Caki2 (cell line): ENCODE measurements around the gene FHOD1. TPM values are rescaled to one million over a fixed set of nuclear protein-coding genes. Genes with fewer than 3 reads are reported as not detected.

Source experiments
- DNase-seq: peaks from one replicate; pipeline ENCODE4 v3.0.0-alpha.2; 2015; ENCODE audit warnings: low read depth
- in situ Hi-C: cut with HindIII; loops from 2 replicates; pipeline ENCODE4 v1.10.0; 2016; ENCODE audit warnings: low sequenced_read_pairs, low pct_unique_long_range_greater_than_20kb, mixed read lengths
- total RNA-seq: library from RNA; depleted of rRNA; stranded (reverse); fragments of >200 nt; shearing (Covaris generic); gene quantifications from 2 replicates; pipeline ENCODE4 v1.2.3, GENCODE V29; 2014; ENCODE audit warnings: low replicate concordance; rRNA removed

FHOD1 gene
- 4.1 and 6.2 TPM in 2 replicates for total RNA-seq

DNA sequence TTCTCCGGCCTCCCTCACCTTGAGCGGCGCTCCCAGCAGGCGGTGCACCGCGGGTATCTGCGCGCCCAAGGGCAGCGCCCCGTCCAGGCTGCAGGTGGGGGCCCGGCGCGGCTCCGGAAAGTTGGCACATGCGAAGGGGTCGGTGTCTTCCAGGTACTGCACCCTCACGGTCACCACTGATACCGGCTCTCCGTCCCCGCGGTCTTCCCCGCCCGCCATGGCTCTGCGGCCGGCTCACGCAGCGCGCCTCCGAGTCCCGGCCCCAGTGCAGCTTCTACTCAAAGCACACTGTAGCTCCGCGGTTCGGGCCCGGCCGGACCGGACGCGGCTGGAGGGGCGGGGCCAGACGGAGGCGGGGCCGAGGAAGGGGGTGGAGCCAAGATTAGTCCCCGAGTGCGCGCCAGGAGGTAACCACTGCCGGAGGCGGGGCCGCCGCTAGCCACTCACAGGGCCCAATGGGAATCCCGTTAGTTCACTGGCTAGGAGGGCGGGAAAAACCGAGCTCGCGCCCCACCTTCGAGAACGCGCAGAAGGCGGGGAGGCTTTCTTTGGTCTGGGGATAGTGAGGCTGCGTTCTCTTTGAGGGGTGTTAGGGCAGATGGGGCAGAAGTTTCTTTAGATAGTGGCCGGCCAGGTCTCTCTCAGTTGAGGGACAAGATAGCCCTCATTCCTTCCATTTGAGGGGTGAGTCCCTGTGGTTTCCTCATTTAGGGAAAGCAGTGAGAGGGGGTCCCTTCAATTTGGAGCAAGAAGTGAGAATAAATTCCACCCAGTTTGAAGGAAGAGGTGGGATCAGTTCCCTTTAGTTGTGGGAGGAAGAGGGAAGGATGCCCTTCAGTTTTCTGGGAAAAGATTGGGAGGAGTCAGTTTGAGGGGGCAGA, at the start of gene FHOD1:
FHOD1 (minus strand) TSS at position 290 of the 881 bp plus-strand sequence; CDS start at position 219, 71 bp downstream.
- in situ Hi-C loops, result no loop called here
- peak; percentile 85 for DNase-seq

- peak; percentile 67 for DNase-seq
- in situ Hi-C loops, result no loop called here
Observed at GRCh38 chr16:67296420-67296819, 49.1 kb upstream of the FHOD1 start.

GRCh38 chr16:67294938-67295361, 47.7 kb upstream of the FHOD1 start:
- no peak for DNase-seq
- in situ Hi-C loops, result no loop called here

GRCh38 chr16:67294171-67294757, 47.0 kb upstream of the FHOD1 start:
- in situ Hi-C loops, result no loop called here

DNA sequence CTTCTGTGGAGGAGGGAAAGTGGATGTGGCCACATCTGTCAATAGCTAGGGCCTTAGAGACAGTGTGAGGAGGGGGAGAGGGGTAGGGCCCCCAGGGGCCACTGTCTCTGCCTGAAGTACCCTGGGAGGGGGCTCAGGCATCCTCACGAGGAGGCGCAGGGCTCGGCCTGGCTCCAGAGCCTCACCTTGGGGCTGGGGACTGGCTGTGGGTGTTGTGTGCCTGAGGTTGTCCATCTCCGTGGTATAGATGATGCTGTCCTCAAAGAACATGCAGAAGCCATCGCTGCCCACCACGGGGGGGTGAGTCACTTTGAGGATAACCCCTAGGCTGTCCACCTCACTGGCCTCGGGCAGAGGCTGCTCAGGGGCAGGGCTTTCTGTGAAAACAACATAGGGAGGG, 44.2 kb upstream of the FHOD1 start:
- in situ Hi-C loops, result no loop called here
- DNase-seq, result no peak

More at GRCh38 chr16:67294171-67294757, 47.0 kb upstream of the FHOD1 start:
- DNase-seq, result no peak

- no peak for DNase-seq
- in situ Hi-C loops, result no loop called here
Observed at GRCh38 chr16:67287960-67288359, 40.7 kb upstream of the FHOD1 start.

GRCh38 chr16:67286441-67287235, 39.4 kb upstream of the FHOD1 start:
- in situ Hi-C loops, result no loop called here
- DNase-seq, result no peak

DNA sequence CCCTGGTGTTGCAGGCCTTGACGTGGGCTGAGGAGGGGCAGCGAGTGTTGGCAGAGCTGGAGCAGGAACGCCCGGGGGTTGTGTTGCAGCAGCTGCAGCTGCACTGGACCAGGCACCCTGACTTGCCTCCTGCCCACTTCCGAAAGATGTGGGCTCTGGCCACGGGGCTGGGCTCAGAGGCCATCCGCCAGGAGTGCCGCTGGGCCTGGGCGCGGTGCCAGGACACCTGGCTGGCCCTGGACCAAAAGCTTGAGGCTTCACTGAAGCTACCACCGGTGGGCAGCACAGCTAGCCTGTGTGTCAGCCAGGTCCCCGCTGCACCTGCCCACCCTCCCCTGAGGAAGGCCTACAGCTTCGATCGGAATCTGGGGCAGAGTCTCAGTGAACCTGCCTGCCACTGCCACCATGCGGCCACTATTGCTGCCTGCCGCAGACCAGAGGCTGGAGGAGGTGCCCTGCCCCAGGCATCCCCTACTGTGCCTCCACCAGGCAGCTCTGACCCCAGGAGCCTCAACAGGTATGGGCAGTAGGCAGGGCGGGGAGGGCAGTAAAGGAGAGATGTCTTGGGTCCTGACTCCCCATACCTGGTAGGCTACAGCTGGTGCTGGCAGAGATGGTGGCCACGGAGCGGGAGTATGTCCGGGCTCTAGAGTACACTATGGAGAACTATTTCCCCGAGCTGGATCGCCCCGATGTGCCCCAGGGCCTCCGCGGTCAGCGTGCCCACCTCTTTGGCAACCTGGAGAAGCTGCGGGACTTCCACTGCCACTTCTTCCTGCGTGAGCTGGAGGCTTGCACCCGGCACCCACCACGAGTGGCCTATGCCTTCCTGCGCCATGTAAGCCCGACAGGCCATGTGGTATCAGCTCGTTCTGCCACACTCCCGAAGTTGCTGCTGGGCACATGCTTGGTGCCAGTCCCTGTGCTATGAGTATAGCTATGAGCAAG, 37.7 kb upstream of the FHOD1 start:
- in situ Hi-C loops, result no loop called here
- no peak for DNase-seq

DNA sequence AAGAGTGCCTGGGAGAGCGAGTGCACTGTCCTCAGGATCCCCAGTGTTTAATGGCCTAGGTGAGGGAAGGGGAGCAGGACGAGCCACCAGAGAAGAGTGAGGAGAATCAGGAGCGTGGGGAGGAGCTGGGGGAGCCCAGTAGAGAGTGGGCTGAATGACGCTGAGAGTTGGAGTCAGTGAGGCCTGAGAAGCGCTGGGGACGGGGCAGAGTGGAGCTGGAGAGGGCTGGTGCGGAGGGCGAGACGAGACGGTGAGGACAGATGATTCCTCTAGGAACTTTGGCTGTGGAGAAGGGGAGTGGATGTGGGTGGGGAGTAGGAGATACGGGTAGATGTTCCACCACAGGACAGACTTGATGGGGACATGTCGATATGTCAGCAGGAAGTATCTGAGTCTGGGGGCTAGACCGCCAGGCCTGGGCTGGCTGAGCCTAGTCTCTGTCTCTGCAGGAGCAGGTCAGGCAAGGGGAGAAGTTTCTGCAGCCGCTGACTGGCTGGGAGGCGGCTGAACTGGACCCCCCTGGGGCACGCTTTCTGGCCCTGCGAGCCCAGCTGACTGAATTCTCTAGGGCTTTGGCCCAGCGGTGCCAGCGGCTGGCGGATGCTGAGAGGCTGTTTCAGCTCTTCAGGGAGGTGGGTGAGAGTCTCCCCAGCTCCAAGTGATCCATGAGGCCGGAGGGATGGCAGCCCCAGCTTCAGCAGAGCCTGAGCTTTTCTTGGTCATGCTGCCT, 36.7 kb upstream of the FHOD1 start:
- DNase-seq, result no peak
- in situ Hi-C loops, result no loop called here

DNA sequence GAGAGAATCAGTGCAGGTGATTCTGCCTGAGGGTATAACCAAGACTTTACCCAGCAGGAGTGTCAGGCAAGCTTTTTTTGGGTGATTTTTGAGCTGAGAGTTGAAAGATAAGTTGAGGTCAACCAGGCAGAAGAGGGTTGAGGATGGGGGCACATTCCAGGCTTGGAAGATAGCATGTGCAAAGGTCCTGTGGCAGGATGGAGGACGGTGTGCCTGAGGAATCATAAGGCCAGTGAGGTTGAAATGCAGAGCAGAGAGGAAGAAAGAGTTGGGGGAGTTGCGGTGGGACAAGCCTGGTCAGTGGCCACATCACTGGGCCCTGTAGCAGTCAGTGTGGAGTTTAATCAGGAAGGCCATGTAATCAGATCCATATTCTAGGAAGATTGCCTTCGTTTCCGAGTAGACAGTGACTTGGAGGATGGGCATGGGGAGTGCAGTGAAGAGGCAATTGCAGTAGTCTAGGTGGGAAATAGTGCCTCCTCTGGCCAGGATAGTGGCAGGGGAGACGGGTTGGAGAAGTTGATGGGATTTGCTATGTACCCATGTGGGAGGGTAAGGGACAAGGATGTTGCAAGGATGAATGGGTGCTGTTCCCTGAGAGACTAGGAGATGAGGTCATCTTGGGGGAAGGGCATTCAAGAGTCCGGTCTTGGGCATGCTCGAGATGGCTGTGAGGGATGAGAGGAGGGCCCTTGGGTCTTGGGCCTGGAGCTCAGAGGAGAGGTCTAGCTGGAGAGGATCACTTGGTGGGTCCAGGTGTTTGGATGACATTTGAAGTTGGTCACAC, 36.0 kb upstream of the FHOD1 start:
- in situ Hi-C loops, result no loop called here
- DNase-seq, result peak; percentile 17

DNA sequence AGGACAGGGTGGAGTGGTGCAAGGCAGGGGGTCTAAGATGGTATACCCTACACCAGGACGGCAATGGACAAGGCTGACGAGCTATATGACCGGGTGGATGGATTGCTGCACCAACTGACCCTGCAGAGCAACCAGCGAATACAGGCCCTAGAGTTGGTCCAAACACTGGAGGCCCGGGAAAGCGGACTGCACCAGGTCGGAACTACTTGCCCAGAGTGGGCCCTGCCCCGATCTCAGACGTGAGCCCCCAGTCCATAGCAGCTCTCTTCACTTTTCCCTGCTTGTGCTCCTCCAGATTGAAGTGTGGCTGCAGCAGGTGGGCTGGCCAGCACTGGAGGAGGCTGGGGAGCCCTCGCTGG, 35.1 kb upstream of the FHOD1 start:
- no peak for DNase-seq
- in situ Hi-C loops, result no loop called here

GRCh38 chr16:67281536-67282446, 34.5 kb upstream of the FHOD1 start:
- DNase-seq, result no peak
- in situ Hi-C loops, result no loop called here

DNA sequence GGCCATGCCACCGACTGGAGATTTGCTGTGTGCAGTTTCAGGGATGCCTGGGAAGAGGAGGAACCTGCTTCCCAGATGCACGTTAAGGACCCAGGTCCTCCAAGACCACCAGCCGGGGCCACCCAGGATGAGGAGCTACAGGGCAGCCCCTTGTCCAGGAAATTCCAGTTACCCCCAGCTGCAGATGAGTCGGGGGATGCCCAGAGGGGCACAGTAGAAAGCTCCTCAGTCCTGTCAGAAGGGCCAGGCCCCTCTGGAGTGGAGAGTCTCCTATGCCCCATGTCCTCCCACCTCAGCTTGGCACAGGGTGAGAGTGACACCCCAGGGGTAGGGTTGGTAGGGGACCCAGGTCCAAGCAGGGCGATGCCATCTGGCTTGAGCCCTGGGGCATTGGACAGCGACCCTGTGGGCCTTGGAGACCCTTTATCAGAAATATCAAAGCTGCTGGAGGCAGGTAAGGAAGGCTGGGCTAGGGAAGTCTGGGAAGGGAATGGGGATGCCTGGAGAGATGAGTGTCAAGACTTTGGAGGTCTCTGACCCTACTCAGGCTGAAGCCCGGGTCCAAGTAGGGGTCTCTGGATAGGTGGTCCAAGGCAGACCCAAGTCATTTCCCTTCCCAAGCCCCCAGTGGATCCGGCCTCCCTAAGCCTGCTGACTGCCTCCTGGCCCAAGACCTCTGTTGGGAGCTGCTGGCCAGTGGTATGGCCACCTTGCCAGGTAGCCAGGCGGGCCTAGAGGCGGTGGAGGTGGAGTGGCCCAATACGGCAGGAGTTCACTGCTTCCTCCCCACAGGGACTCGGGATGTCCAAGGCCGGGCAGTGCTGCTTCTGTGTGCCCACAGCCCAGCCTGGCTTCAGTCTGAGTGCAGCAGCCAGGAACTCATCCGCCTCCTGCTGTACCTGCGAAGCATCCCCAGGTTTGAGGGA, 33.1 kb upstream of the FHOD1 start:
- DNase-seq, result no peak
- in situ Hi-C loops, result no loop called here

- DNase-seq, result peak; percentile 80
- in situ Hi-C loops, result no loop called here
Observed at GRCh38 chr16:67279296-67280089, 32.2 kb upstream of the FHOD1 start, which contains the start of gene PLEKHG4. Gene PLEKHG4, plus strand, starts transcription at chr16:67279532. Its CDS starts 513 bp downstream, at chr16:67280045.
